GM12892 (cell line): ENCODE data around the gene ACTR6.

Experiments
- POLR2A ChIP-seq: IDR thresholded peaks from 2 replicates; pipeline ENCODE4 v1.6.1; 2011; ENCODE audit warnings: low read depth, low read length, control low read depth
- POLR2AphosphoS5 ChIP-seq: IDR thresholded peaks from 2 replicates; pipeline ENCODE4 v1.6.1; 2011; ENCODE audit warnings: low read depth, low read length, control low read depth

DNA sequence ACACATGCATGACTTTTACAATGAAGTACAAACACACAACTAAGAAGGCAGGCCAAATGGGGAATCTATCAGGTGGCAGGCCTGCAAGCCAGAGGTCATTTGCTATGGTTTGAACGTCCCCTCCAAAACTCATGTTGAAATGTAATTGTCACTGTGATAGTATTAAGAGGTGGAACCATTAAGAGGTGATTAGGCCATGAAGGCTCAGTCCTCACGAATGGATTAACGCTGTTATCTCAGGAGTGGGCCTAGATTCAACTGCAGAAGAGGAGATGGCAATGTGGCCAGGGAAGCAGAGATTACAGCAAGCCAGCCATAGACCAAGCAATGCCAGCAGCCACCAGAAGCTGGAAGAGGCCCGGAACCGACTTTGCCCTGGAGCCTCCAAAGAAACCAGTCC lies 13.5 kb upstream of the ACTR6 start:
- no peak for TF ChIP-seq POLR2AphosphoS5
- TF ChIP-seq POLR2A = no peak
